GM19035 (cell line): Measurements from ENCODE around the gene SEPTIN7.

Experiments used
- ATAC-seq: cut with Tn5 transposase; IDR thresholded peaks from one replicate; pipeline ENCODE4 v1.9.1; 2021; ENCODE audit not compliant: unreplicated experiment

Gene SEPTIN7

GRCh38 chr7:35828817-35829216, 28.0 kb downstream of the SEPTIN7 start:
- ATAC-seq, result no peak

- ATAC-seq, result no peak
Observed at GRCh38 chr7:35831208-35831607, 30.4 kb downstream of the SEPTIN7 start.

GRCh38 chr7:35839860-35840854, 39.3 kb downstream of the SEPTIN7 start:
- no peak for ATAC-seq

GRCh38 chr7:35846816-35847412, 46.1 kb downstream of the SEPTIN7 start:
- no peak for ATAC-seq

- no peak for ATAC-seq
Observed at GRCh38 chr7:35848725-35849124, 47.9 kb downstream of the SEPTIN7 start.

- no peak for ATAC-seq
Observed at GRCh38 chr7:35849158-35849831, 48.4 kb downstream of the SEPTIN7 start.

- no peak for ATAC-seq
Observed at GRCh38 chr7:35849954-35850353, 49.1 kb downstream of the SEPTIN7 start.
